DND-41 (cell line): ENCODE measurements around the gene JMJD8.

Source experiments
- ATAC-seq: fragments of 200-7000 bp; cut with Tn5 transposase; 3 replicates; pipeline ENCODE4 v1.9.1; 2021; ENCODE audit warnings: low read depth; ENCODE audit not compliant: insufficient read depth
- DNase-seq: peaks from one replicate; pipeline ENCODE4 v3.0.0-alpha.2; 2020
- H2AFZ ChIP-seq: 2 replicates; pipeline ENCODE4 v1.6.0; 2012; ENCODE audit warnings: low read depth, low read length
- H3K27ac ChIP-seq: 2 replicates; pipeline ENCODE4 v1.5.1; 2012; ENCODE audit warnings: low read length, inconsistent platforms
- H3K27me3 ChIP-seq: fragments of 200-600 bp; sonication (generic); 2 replicates; pipeline ENCODE4 v1.6.0; 2012; ENCODE audit warnings: low read length, mild to moderate bottlenecking, inconsistent platforms; ENCODE audit not compliant: insufficient read depth, poor library complexity
- H3K36me3 ChIP-seq: 2 replicates; pipeline ENCODE4 v1.5.1; 2012; ENCODE audit warnings: low read length, inconsistent platforms; ENCODE audit not compliant: insufficient read depth
- H3K4me1 ChIP-seq: 2 replicates; pipeline ENCODE4 v1.5.1; 2012; ENCODE audit warnings: mild to moderate bottlenecking, low read length; ENCODE audit not compliant: insufficient read depth
- H3K4me2 ChIP-seq: 2 replicates; pipeline ENCODE4 v1.6.0; 2012; ENCODE audit warnings: mild to moderate bottlenecking, moderate library complexity, low read length, inconsistent platforms; ENCODE audit not compliant: insufficient read depth
- H3K4me3 ChIP-seq, 2 experiments: fragments of 200-600 bp in 1 of 2; shearing (Covaris generic) in 1 of 2; 2 replicates each; pipeline ENCODE4 v1.5.1; 2012 to 2016; ENCODE audit warnings: inconsistent platforms in 2 of 2, low read length in 2 of 2, mild to moderate bottlenecking in 2 of 2, low read depth in 1 of 2, moderate library complexity in 1 of 2
- H3K79me2 ChIP-seq: 2 replicates; pipeline ENCODE4 v1.6.0; 2012; ENCODE audit warnings: low read length, inconsistent platforms; ENCODE audit not compliant: insufficient read depth
- H3K9ac ChIP-seq: 2 replicates; pipeline ENCODE4 v1.6.0; 2012; ENCODE audit warnings: low read depth, mild to moderate bottlenecking, inconsistent platforms, low read length, moderate library complexity
- H3K9me3 ChIP-seq: 2 replicates; pipeline ENCODE4 v1.5.1; 2012; ENCODE audit warnings: low read length, moderate library complexity, mild to moderate bottlenecking, inconsistent platforms; ENCODE audit not compliant: insufficient read depth, severe bottlenecking
- H4K20me1 ChIP-seq: 2 replicates; pipeline ENCODE4 v1.6.0; 2012; ENCODE audit warnings: low read length; ENCODE audit not compliant: insufficient read depth
- CTCF ChIP-seq: IDR thresholded peaks from 2 replicates; pipeline ENCODE4 v1.5.1; 2012; ENCODE audit warnings: borderline replicate concordance, low read length, moderate library complexity, mild to moderate bottlenecking; ENCODE audit not compliant: poor library complexity, severe bottlenecking; ENCODE audit errors: extremely low read depth
- EZH2 ChIP-seq: IDR thresholded peaks from 3 replicates; pipeline ENCODE4 v1.6.1; 2012; ENCODE audit warnings: borderline replicate concordance, low read depth, mild to moderate bottlenecking, moderate library complexity, low read length, inconsistent platforms; ENCODE audit not compliant: severe bottlenecking

The JMJD8 gene

GRCh38 chr16:720447-720989 is 36.4 kb upstream of the JMJD8 start:
- peak; percentile 71 for ATAC-seq
- peak overlapping the region; percentile 79 for H3K9ac ChIP-seq
- peak; percentile 88 for DNase-seq

GRCh38 chr16:719815-720446 is 35.8 kb upstream of the JMJD8 start:
- TF ChIP-seq EZH2 (no peak), CTCF (peak; percentile 51)
- DNase-seq = peak; percentile 45
- Histone ChIP-seq H3K36me3 (peaks cover 12% of the 10 kb centered on the region; the same call in 1 of the 2 replicates), H3K9ac (peak overlapping the region; percentile 79), H3K27ac (peak overlapping the region; percentile 79), H3K79me2 (peaks cover 18% of the 10 kb centered on the region), H3K4me1 (peaks cover 68% of the 10 kb centered on the region), H3K4me3 (peak overlapping the region in 1 of 2 experiments; percentile 67; a peak in 2 of 4 replicates), H3K4me2 (peak overlapping the region; percentile 86), H4K20me1 (peaks cover 53% of the 10 kb centered on the region), H3K9me3 (no peaks in the 10 kb centered on the region), H2AFZ (no peak overlapping the region), H3K27me3 (peaks cover 6% of the 10 kb centered on the region)
- ATAC-seq = peak; percentile 15

More at GRCh38 chr16:720447-720989, 36.4 kb upstream of the JMJD8 start:
- Histone ChIP-seq H3K4me2 (peak overlapping the region; percentile 86), H3K27me3 (peaks cover 6% of the 10 kb centered on the region), H3K4me1 (peaks cover 64% of the 10 kb centered on the region), H3K4me3 (peak overlapping the region; percentile 28 to 67; a peak in 3 of 4 replicates), H3K9me3 (no peaks in the 10 kb centered on the region), H4K20me1 (peaks cover 59% of the 10 kb centered on the region), H3K79me2 (peaks cover 14% of the 10 kb centered on the region), H3K27ac (peak overlapping the region; percentile 79), H3K36me3 (peaks cover 12% of the 10 kb centered on the region; the same call in 1 of the 2 replicates), H2AFZ (peak overlapping the region; percentile 67)
- no peak for TF ChIP-seq EZH2
- TF ChIP-seq CTCF = peak; percentile 21

- H4K20me1 ChIP-seq = peaks cover 51% of the 10 kb centered on the region
- H3K27me3 ChIP-seq = peaks cover 6% of the 10 kb centered on the region
- no peak overlapping the region for H2AFZ ChIP-seq
- no peaks in the 10 kb centered on the region for H3K9me3 ChIP-seq
- no peak for DNase-seq
- 0 out of 4 replicates have a peak overlapping the region, but pooled peaks of 1 of the 2 experiments have one; percentile 67 for H3K4me3 ChIP-seq
- ATAC-seq = no peak
- peaks cover 18% of the 10 kb centered on the region for H3K79me2 ChIP-seq
- H3K4me2 ChIP-seq = peak overlapping the region; percentile 86
- peak overlapping the region; percentile 79 for H3K27ac ChIP-seq
- H3K36me3 ChIP-seq = peaks cover 12% of the 10 kb centered on the region; the same call in 1 of the 2 replicates
- TF ChIP-seq CTCF (no peak), EZH2 (no peak)
- peaks cover 77% of the 10 kb centered on the region for H3K4me1 ChIP-seq
- H3K9ac ChIP-seq = peak overlapping the region; percentile 30
Measured at GRCh38 chr16:718922-719321, 34.8 kb upstream of the JMJD8 start.
